EH (cell line): ENCODE measurements around the gene PEX5.

Experiments used
- DNase-seq: peaks from one replicate; pipeline ENCODE4 v3.0.0-alpha.2; 2015; ENCODE audit warnings: low read depth

PEX5 gene

GRCh38 chr12:7189398-7190267, at the start of gene PEX5:
PEX5 (plus strand) TSS chr12:7189686; CDS start chr12:7190378, 692 bp downstream.
- peak; percentile 93 for DNase-seq

- no peak for DNase-seq
These were observed 48.0 kb upstream of the PEX5 start for GRCh38 chr12:7141351-7142005.

- DNase-seq = peak; percentile 69
These were observed 47.3 kb upstream of the PEX5 start for GRCh38 chr12:7142056-7142644.

GRCh38 chr12:7142809-7143465, 46.5 kb upstream of the PEX5 start:
- DNase-seq = no peak

GRCh38 chr12:7143564-7143963, 45.9 kb upstream of the PEX5 start:
- no peak for DNase-seq

- peak; percentile 48 for DNase-seq
These were observed 44.9 kb upstream of the PEX5 start for GRCh38 chr12:7144414-7145120.

GRCh38 chr12:7145671-7146070, 43.8 kb upstream of the PEX5 start:
- DNase-seq = no peak

- DNase-seq = peak; percentile 41
These were observed 43.3 kb upstream of the PEX5 start for GRCh38 chr12:7146228-7146627.

GRCh38 chr12:7146906-7147305, 42.6 kb upstream of the PEX5 start:
- DNase-seq = no peak

- no peak for DNase-seq
These were observed 39.1 kb upstream of the PEX5 start for GRCh38 chr12:7150356-7150755.

- no peak for DNase-seq
These were observed 38.6 kb upstream of the PEX5 start for GRCh38 chr12:7150841-7151240.

GRCh38 chr12:7151532-7151931, 38.0 kb upstream of the PEX5 start:
- DNase-seq = no peak

- DNase-seq = no peak
These were observed 36.7 kb upstream of the PEX5 start for GRCh38 chr12:7152818-7153217.

- no peak for DNase-seq
These were observed 35.4 kb upstream of the PEX5 start for GRCh38 chr12:7154042-7154441.

GRCh38 chr12:7154901-7155470, 34.5 kb upstream of the PEX5 start:
- DNase-seq = peak; percentile 70

GRCh38 chr12:7155471-7156034, 33.9 kb upstream of the PEX5 start:
- DNase-seq = peak; percentile 38

- DNase-seq = no peak
These were observed 33.0 kb upstream of the PEX5 start for GRCh38 chr12:7156259-7157197.

- no peak for DNase-seq
These were observed 32.1 kb upstream of the PEX5 start for GRCh38 chr12:7157391-7157790.

GRCh38 chr12:7158781-7159609, 30.5 kb upstream of the PEX5 start:
- DNase-seq = no peak
